ENCODE results near the gene EPAS1. TPM values are rescaled to one million over a fixed set of nuclear protein-coding genes. Genes with fewer than 3 reads are reported as not detected.

EPAS1 gene
- total and polyA plus RNA-seq, 2 of the 8 experiments (the other 6 are each of a cell fraction or from before 2014, with no cell fraction given) = 2.0 to 4.9 TPM

GRCh38 chr2:46373238-46373637 lies 76.0 kb downstream of the EPAS1 start:
- Histone ChIP-seq H3K23ac (ENCODE audit: insufficient read length) (no peak overlapping the region), H2AFZ (ENCODE audit: low read length) (no peak overlapping the region)
- CTCF ChIA-PET (ENCODE audit: partially characterized antibody) = no interaction called here
- no peak for TF ChIP-seq CTBP2 (IDR thresholded peaks at IDR 0.05; ENCODE audit: borderline replicate concordance, insufficient read depth, insufficient read length, low read length)
- no peak for TF ChIP-seq POU5F1 (IDR thresholded peaks at IDR 0.05; ENCODE audit: low read depth, low read length)
- TF ChIP-seq TAF7 (optimal IDR thresholded peaks at IDR 0.05; ENCODE audit: borderline replicate concordance, low read depth, low read length) = no peak
- TF ChIP-seq NRF1 (IDR thresholded peaks at IDR 0.05; ENCODE audit: low read depth, low read length) = no peak
- no peak for TF ChIP-seq SAP30 (IDR thresholded peaks at IDR 0.05; ENCODE audit: insufficient read depth, insufficient replicate concordance, low read length)
- no peak for TF ChIP-seq ATF3 (IDR thresholded peaks at IDR 0.05; ENCODE audit: insufficient read depth, low read depth, low read length)
- no peak for TF ChIP-seq KDM1A (IDR thresholded peaks at IDR 0.05; ENCODE audit: borderline replicate concordance, low read length)
- TF ChIP-seq PHF8 (conservative IDR thresholded peaks at IDR 0.05; ENCODE audit: low read depth, low read length) = no peak
- TF ChIP-seq NANOG (IDR thresholded peaks at IDR 0.05; ENCODE audit: insufficient read depth, low read depth, low read length, poor library complexity, severe bottlenecking) = no peak
- no peak for TF ChIP-seq RAD21 (IDR thresholded peaks at IDR 0.05 in 1 of 2, conservative IDR thresholded peaks at IDR 0.05 in 1 of 2; ENCODE audit: low read depth in 2 of 2, low read length in 2 of 2)
- no peak for TF ChIP-seq E2F6 (IDR thresholded peaks at IDR 0.05)
- no peak for TF ChIP-seq KDM5A (IDR thresholded peaks at IDR 0.05; ENCODE audit: low read length)

More at GRCh38 chr2:46373238-46373637, 76.0 kb downstream of the EPAS1 start:
- DNase-seq (ENCODE audit: low read depth in 1 of 2, low spot score in 2 of 2) = no peak
- H3K56ac ChIP-seq (replicated peaks; ENCODE audit: insufficient read length, low read depth, low read length) = no peak overlapping the region
- H4K91ac ChIP-seq (replicated peaks; ENCODE audit: insufficient read length, low read length) = no peak overlapping the region
- H2AK5ac ChIP-seq (ENCODE audit: low read depth, low read length) = no peak overlapping the region
- H4K8ac ChIP-seq (ENCODE audit: extremely low read depth, insufficient read depth, low read length) = no peak overlapping the region
- no peak overlapping the region for H3K27ac ChIP-seq (ENCODE audit: low read depth, low read length)
- H3K4me1 ChIP-seq (replicated peaks in 1 of 4; ENCODE audit: control insufficient read depth in 3 of 4, insufficient read depth in 4 of 4, low read length in 3 of 4) = no peaks in the 10 kb centered on the region
- no peaks in the 10 kb centered on the region for H3K27me3 ChIP-seq (replicated peaks in 1 of 4; ENCODE audit: control insufficient read depth in 3 of 4, extremely low read depth in 1 of 4, insufficient read depth in 3 of 4, low read length in 3 of 4)
- H3K23me2 ChIP-seq (ENCODE audit: low read depth, low read length) = no peaks in the 10 kb centered on the region
- WGBS, 2 experiments (ENCODE audit: extremely low coverage in 1 of 2, insufficient coverage in 1 of 2, insufficient read length in 1 of 2, insufficient replicate concordance in 2 of 2, low coverage in 1 of 2, low lambda C conversion rate in 2 of 2, missing lambda C conversion rate in 1 of 2) = 88% methylated on average over 4 of the region's 4 CpGs; no CpG with 5 or more reads in 1 of the 2 experiments
- no peak for FAIRE-seq
- no peak overlapping the region for H2BK12ac ChIP-seq (ENCODE audit: low read depth, low read length)
- POLR2A ChIA-PET (ENCODE audit: partially characterized antibody) = no interaction called here
- no peak overlapping the region for H2BK15ac ChIP-seq (ENCODE audit: low read length)
- H3K4me2 ChIP-seq (ENCODE audit: insufficient read depth in 1 of 2, low read depth in 2 of 2, low read length in 2 of 2) = no peak overlapping the region
- H3K4ac ChIP-seq (replicated peaks; ENCODE audit: insufficient read length, low read depth, low read length) = no peak overlapping the region
- H3K79me2 ChIP-seq (ENCODE audit: control insufficient read depth in 1 of 2, insufficient read depth in 2 of 2, low read length in 2 of 2) = no peaks in the 10 kb centered on the region
- peaks cover 0 to 3% of the 10 kb centered on the region in 2 experiments; a peak in 1 of 4 replicates for H3K9me3 ChIP-seq (ENCODE audit: insufficient read depth in 2 of 2, low read depth in 1 of 2, low read length in 1 of 2)
- no peak overlapping the region for H2BK120ac ChIP-seq (replicated peaks; ENCODE audit: low read depth, low read length)
- no peak overlapping the region for H3K18ac ChIP-seq (ENCODE audit: extremely low read depth, low read length)
- no peak overlapping the region for H3K14ac ChIP-seq (ENCODE audit: insufficient read length)
- no peak overlapping the region for H3K9ac ChIP-seq (replicated peaks in 1 of 4; ENCODE audit: extremely low read depth in 1 of 4, low read depth in 3 of 4, low read length in 3 of 4)
- no peaks in the 10 kb centered on the region for H3K79me1 ChIP-seq (ENCODE audit: low read depth, low read length)
- H3K4me3 ChIP-seq (ENCODE audit: extremely low read depth in 1 of 4, insufficient read depth in 2 of 4, low read depth in 3 of 4, low read length in 4 of 4) = no peak overlapping the region
- H4K5ac ChIP-seq (ENCODE audit: insufficient read length, low read depth, low read length) = no peak overlapping the region
- H4K20me1 ChIP-seq (replicated peaks in 1 of 2; ENCODE audit: control insufficient read depth in 1 of 2, insufficient read depth in 2 of 2, low read length in 2 of 2) = no peaks in the 10 kb centered on the region
- H2BK5ac ChIP-seq (ENCODE audit: low read depth, low read length) = no peak overlapping the region
- H3K36me3 ChIP-seq (ENCODE audit: control insufficient read depth in 2 of 4, insufficient read depth in 4 of 4, low read length in 3 of 4) = no peaks in the 10 kb centered on the region
- H2BK20ac ChIP-seq (ENCODE audit: low read length) = no peak overlapping the region
